ENCODE measurements around the gene PILRA. TPM values are rescaled to one million over a fixed set of nuclear protein-coding genes. Genes with fewer than 3 reads are reported as not detected.
"Not testable (repeated sequence)": the region's sequence is repeated elsewhere in the genome, so short reads cannot be mapped to it uniquely, and the experiment has no call there.

PILRA gene
- total RNA-seq, 1 donor = 0.36 TPM

GRCh38 chr7:100358027-100358856, 15.0 kb upstream of the PILRA start, which contains the start of gene PILRB:
PILRB (plus strand) TSS chr7:100358117; CDS start chr7:100358303, 186 bp downstream.
- H4K20me1 ChIP-seq (ENCODE audit: insufficient read depth, low read length) = peaks cover 3% of the 10 kb centered on the region
- H3K79me2 ChIP-seq (ENCODE audit: insufficient read depth, low read length) = no peaks in the 10 kb centered on the region
- DNase-seq (ENCODE audit: insufficient read length, low spot score, missing footprints) = no peak
- H2AFZ ChIP-seq (ENCODE audit: low read length) = no peak within 1 kb of the TSS
- TF ChIP-seq CTCF (IDR thresholded peaks at IDR 0.05; ENCODE audit: extremely low read depth, low read depth, low read length) = no peak
- no peaks in the 10 kb centered on the region for H3K4me1 ChIP-seq (ENCODE audit: insufficient read depth, low read length)
- no peak within 1 kb of the TSS for H3K27ac ChIP-seq (ENCODE audit: low read depth, low read length)
- no peaks in the 10 kb centered on the region for H3K27me3 ChIP-seq (ENCODE audit: insufficient read depth, low read length)
- H3K9me3 ChIP-seq (ENCODE audit: low read depth, low read length) = no peaks in the 10 kb centered on the region
- no peak within 1 kb of the TSS for H3K4me2 ChIP-seq (ENCODE audit: insufficient read depth, low read length)
- peaks cover 63% of the 10 kb centered on the region for H3K36me3 ChIP-seq (ENCODE audit: insufficient read depth, low read length)
- H3K4me3 ChIP-seq (ENCODE audit: insufficient read depth, low read length) = no peak within 1 kb of the TSS

- DNase-seq (ENCODE audit: insufficient read length, low spot score, missing footprints) = no peak
- no peak for TF ChIP-seq CTCF (IDR thresholded peaks at IDR 0.05; ENCODE audit: extremely low read depth, low read depth, low read length)
- Histone ChIP-seq H3K4me3 (ENCODE audit: insufficient read depth, low read length) (no peak overlapping the region), H3K9me3 (ENCODE audit: low read depth, low read length) (no peaks in the 10 kb centered on the region), H3K4me1 (ENCODE audit: insufficient read depth, low read length) (no peaks in the 10 kb centered on the region), H3K4me2 (ENCODE audit: insufficient read depth, low read length) (no peak overlapping the region), H3K27me3 (ENCODE audit: insufficient read depth, low read length) (no peaks in the 10 kb centered on the region), H3K27ac (ENCODE audit: low read depth, low read length) (no peak overlapping the region), H3K79me2 (ENCODE audit: insufficient read depth, low read length) (no peaks in the 10 kb centered on the region), H2AFZ (ENCODE audit: low read length) (no peak overlapping the region), H4K20me1 (ENCODE audit: insufficient read depth, low read length) (peaks cover 3% of the 10 kb centered on the region), H3K36me3 (ENCODE audit: insufficient read depth, low read length) (peaks cover 58% of the 10 kb centered on the region)
Observed at GRCh38 chr7:100358857-100359212, 14.5 kb upstream of the PILRA start.

GRCh38 chr7:100360135-100360854, 13.0 kb upstream of the PILRA start:
- H3K4me3 ChIP-seq (ENCODE audit: insufficient read depth, low read length) = no peak overlapping the region
- peaks cover 59% of the 10 kb centered on the region for H3K36me3 ChIP-seq (ENCODE audit: insufficient read depth, low read length)
- H3K4me1 ChIP-seq (ENCODE audit: insufficient read depth, low read length) = no peaks in the 10 kb centered on the region
- no peak for TF ChIP-seq CTCF (IDR thresholded peaks at IDR 0.05; ENCODE audit: extremely low read depth, low read depth, low read length)
- no peaks in the 10 kb centered on the region for H3K79me2 ChIP-seq (ENCODE audit: insufficient read depth, low read length)
- H2AFZ ChIP-seq (ENCODE audit: low read length) = no peak overlapping the region
- no peaks in the 10 kb centered on the region for H3K9me3 ChIP-seq (ENCODE audit: low read depth, low read length)
- no peak overlapping the region for H3K4me2 ChIP-seq (ENCODE audit: insufficient read depth, low read length)
- no peak overlapping the region for H3K27ac ChIP-seq (ENCODE audit: low read depth, low read length)
- no peaks in the 10 kb centered on the region for H3K27me3 ChIP-seq (ENCODE audit: insufficient read depth, low read length)
- DNase-seq (ENCODE audit: insufficient read length, low spot score, missing footprints) = no peak
- peaks cover 3% of the 10 kb centered on the region for H4K20me1 ChIP-seq (ENCODE audit: insufficient read depth, low read length)

- Histone ChIP-seq H3K9me3 (ENCODE audit: low read depth, low read length) (no peaks in the 10 kb centered on the region), H3K4me1 (ENCODE audit: insufficient read depth, low read length) (no peaks in the 10 kb centered on the region), H3K27me3 (ENCODE audit: insufficient read depth, low read length) (no peaks in the 10 kb centered on the region), H3K27ac (ENCODE audit: low read depth, low read length) (no peak overlapping the region), H3K79me2 (ENCODE audit: insufficient read depth, low read length) (no peaks in the 10 kb centered on the region), H3K36me3 (ENCODE audit: insufficient read depth, low read length) (peaks cover 54% of the 10 kb centered on the region), H3K4me2 (ENCODE audit: insufficient read depth, low read length) (no peak overlapping the region), H4K20me1 (ENCODE audit: insufficient read depth, low read length) (no peaks in the 10 kb centered on the region), H3K4me3 (ENCODE audit: insufficient read depth, low read length) (no peak overlapping the region), H2AFZ (ENCODE audit: low read length) (no peak overlapping the region)
- no peak for DNase-seq (ENCODE audit: insufficient read length, low spot score, missing footprints)
- TF ChIP-seq CTCF (IDR thresholded peaks at IDR 0.05; ENCODE audit: extremely low read depth, low read depth, low read length) = no peak
Observed at GRCh38 chr7:100363098-100363497, 10.2 kb upstream of the PILRA start.

GRCh38 chr7:100363797-100364196, 9.5 kb upstream of the PILRA start:
- H2AFZ ChIP-seq (ENCODE audit: low read length); H3K4me1 ChIP-seq (ENCODE audit: insufficient read depth, low read length); H3K4me2 ChIP-seq (ENCODE audit: insufficient read depth, low read length); H3K27ac ChIP-seq (ENCODE audit: low read depth, low read length); H4K20me1 ChIP-seq (ENCODE audit: insufficient read depth, low read length); H3K4me3 ChIP-seq (ENCODE audit: insufficient read depth, low read length); H3K27me3 ChIP-seq (ENCODE audit: insufficient read depth, low read length); H3K9me3 ChIP-seq (ENCODE audit: low read depth, low read length); DNase-seq (ENCODE audit: insufficient read length, low spot score, missing footprints); H3K79me2 ChIP-seq (ENCODE audit: insufficient read depth, low read length): not testable (repeated sequence)
- H3K36me3 ChIP-seq (ENCODE audit: insufficient read depth, low read length) = peaks cover 48% of the 10 kb centered on the region
